ENCODE measurements around the gene PTAR1. TPM values are rescaled to one million over a fixed set of nuclear protein-coding genes. Genes with fewer than 3 reads are reported as not detected.

Gene PTAR1
- total RNA-seq, 2 experiments from 2014 or later: 35.2 to 37.1 TPM

GRCh38 chr9:69750085-69750484 is 9.7 kb downstream of the PTAR1 start:
- peaks cover 44% of the 10 kb centered on the region for H3K4me1 Mint-ChIP-seq
- no peak for ATAC-seq
- intact Hi-C loops (cut with DNase I, micrococcal nuclease): loop anchor here in 1 of 2 experiments (10.0 kb wide), 1 partner anchor 715 kb away; the partner anchor contains the start of gene FXN
- ChIA-PET CTCF (interaction anchor here (1.5 kb wide), 1 partner anchor 15 kb away, joined by 4 read pairs; no protein-coding TSS in a partner anchor), POLR2A (no interaction called here)
- H3K27me3 Mint-ChIP-seq: no peaks in the 10 kb centered on the region
- peaks cover 32% of the 10 kb centered on the region for H3K36me3 Mint-ChIP-seq (ENCODE audit: low read depth)
- DNase-seq: no peak
- no peak overlapping the region for H3K27ac Mint-ChIP-seq
- H3K9me3 Mint-ChIP-seq (ENCODE audit: low read depth): no peaks in the 10 kb centered on the region
- no peak overlapping the region for H3K4me3 Mint-ChIP-seq

GRCh38 chr9:69748304-69748703 is 11.5 kb downstream of the PTAR1 start:
- intact Hi-C loops (cut with DNase I, micrococcal nuclease): no loop called here
- peaks cover 45% of the 10 kb centered on the region for H3K4me1 Mint-ChIP-seq
- H3K27ac Mint-ChIP-seq: no peak overlapping the region
- peaks cover 33% of the 10 kb centered on the region for H3K36me3 Mint-ChIP-seq (ENCODE audit: low read depth)
- ATAC-seq (no peak), DNase-seq (no peak)
- POLR2A ChIA-PET: no interaction called here
- H3K27me3 Mint-ChIP-seq: no peaks in the 10 kb centered on the region
- no peaks in the 10 kb centered on the region for H3K9me3 Mint-ChIP-seq (ENCODE audit: low read depth)
- no peak overlapping the region for H3K4me3 Mint-ChIP-seq
- CTCF ChIA-PET: interaction anchor here (0.6 to 1.6 kb wide), 2 partner anchors 11 to 523 kb away, joined by 3 to 5 read pairs; no protein-coding TSS in a partner anchor

- ChIA-PET CTCF (interaction anchor here (1.6 kb wide), 1 partner anchor 12 kb away, joined by 5 read pairs; no protein-coding TSS in a partner anchor), POLR2A (no interaction called here)
- Mint-ChIP-seq H3K9me3 (ENCODE audit: low read depth) (no peaks in the 10 kb centered on the region), H3K4me1 (peaks cover 41% of the 10 kb centered on the region), H3K27me3 (no peaks in the 10 kb centered on the region), H3K27ac (no peak overlapping the region), H3K4me3 (no peak overlapping the region), H3K36me3 (ENCODE audit: low read depth) (peaks cover 33% of the 10 kb centered on the region)
- DNase-seq (no peak), ATAC-seq (no peak)
- intact Hi-C loops (cut with DNase I, micrococcal nuclease): no loop called here
Measured at GRCh38 chr9:69746859-69747560, 12.8 kb downstream of the PTAR1 start.

DNA sequence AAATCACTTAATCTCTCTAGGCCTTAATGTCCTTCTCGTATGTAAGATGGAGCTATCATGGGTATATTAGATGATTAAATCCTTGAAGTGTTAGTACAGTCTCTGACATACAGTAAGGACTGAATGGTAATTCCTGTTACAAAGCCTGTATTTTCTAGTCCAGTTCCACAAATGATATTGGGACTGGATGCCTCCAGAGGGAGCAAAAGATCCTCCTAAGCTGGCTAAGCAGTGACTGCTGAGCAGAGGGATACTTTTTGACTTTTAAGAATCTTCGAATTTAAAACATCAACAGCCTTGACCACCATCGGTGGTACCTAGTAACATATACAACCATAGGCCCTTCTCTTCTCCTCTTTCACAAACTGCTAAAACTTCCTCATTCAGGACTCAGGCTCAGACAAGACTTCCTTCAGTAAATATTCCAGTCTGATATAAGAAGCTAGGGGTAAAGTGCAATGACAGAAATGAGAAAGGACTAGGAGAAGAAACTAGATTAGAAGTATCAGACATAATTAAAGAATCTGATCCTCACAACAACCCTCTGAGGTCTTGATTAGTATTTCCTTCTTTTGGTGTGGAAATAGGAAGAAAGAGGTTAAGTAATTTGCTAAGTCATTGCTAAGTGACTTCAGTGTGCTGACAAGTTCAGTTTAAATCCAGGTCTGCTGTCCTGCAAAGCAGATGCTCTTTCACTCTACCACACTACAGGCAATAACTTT is 13.9 kb downstream of the PTAR1 start:
- intact Hi-C loops (cut with DNase I, micrococcal nuclease): no loop called here
- Mint-ChIP-seq H3K36me3 (ENCODE audit: low read depth) (peaks cover 40% of the 10 kb centered on the region), H3K27me3 (no peaks in the 10 kb centered on the region), H3K9me3 (ENCODE audit: low read depth) (no peaks in the 10 kb centered on the region), H3K4me3 (no peak overlapping the region), H3K4me1 (peaks cover 39% of the 10 kb centered on the region), H3K27ac (peak overlapping the region; percentile 26)
- ChIA-PET POLR2A (no interaction called here), CTCF (interaction anchor here (1.1 to 1.7 kb wide), 2 partner anchors 8 to 132 kb away, joined by 3 to 4 read pairs; no protein-coding TSS in a partner anchor)
- ATAC-seq (no peak), DNase-seq (no peak)

GRCh38 chr9:69744688-69745380 is 15.0 kb downstream of the PTAR1 start:
- ChIA-PET CTCF (interaction anchor here (1.1 to 1.7 kb wide), 2 partner anchors 9 to 133 kb away, joined by 3 to 4 read pairs; no protein-coding TSS in a partner anchor), POLR2A (interaction anchor here (0.7 kb wide), 1 partner anchor 13 kb away, joined by 7 read pairs; no protein-coding TSS in a partner anchor)
- ATAC-seq: no peak
- Mint-ChIP-seq H3K9me3 (ENCODE audit: low read depth) (no peaks in the 10 kb centered on the region), H3K27ac (peak overlapping the region; percentile 8), H3K4me1 (peaks cover 37% of the 10 kb centered on the region), H3K36me3 (ENCODE audit: low read depth) (peaks cover 39% of the 10 kb centered on the region), H3K27me3 (no peaks in the 10 kb centered on the region), H3K4me3 (no peak overlapping the region)
- intact Hi-C loops (cut with DNase I, micrococcal nuclease): no loop called here
- no peak for DNase-seq

GRCh38 chr9:69743930-69744329 is 15.9 kb downstream of the PTAR1 start:
- Mint-ChIP-seq H3K9me3 (ENCODE audit: low read depth) (no peaks in the 10 kb centered on the region), H3K4me3 (no peak overlapping the region), H3K36me3 (ENCODE audit: low read depth) (peaks cover 35% of the 10 kb centered on the region), H3K27me3 (no peaks in the 10 kb centered on the region), H3K4me1 (peaks cover 36% of the 10 kb centered on the region), H3K27ac (no peak overlapping the region)
- CTCF ChIA-PET: interaction anchor here (0.5 to 0.8 kb wide), 3 partner anchors 14 to 159 kb away, joined by 3 to 5 read pairs (median 3); no protein-coding TSS in a partner anchor
- intact Hi-C loops (cut with DNase I, micrococcal nuclease): no loop called here
- POLR2A ChIA-PET: interaction anchor here (0.7 kb wide), 1 partner anchor 12 kb away, joined by 7 read pairs; no protein-coding TSS in a partner anchor
- ATAC-seq (no peak), DNase-seq (no peak)

DNA sequence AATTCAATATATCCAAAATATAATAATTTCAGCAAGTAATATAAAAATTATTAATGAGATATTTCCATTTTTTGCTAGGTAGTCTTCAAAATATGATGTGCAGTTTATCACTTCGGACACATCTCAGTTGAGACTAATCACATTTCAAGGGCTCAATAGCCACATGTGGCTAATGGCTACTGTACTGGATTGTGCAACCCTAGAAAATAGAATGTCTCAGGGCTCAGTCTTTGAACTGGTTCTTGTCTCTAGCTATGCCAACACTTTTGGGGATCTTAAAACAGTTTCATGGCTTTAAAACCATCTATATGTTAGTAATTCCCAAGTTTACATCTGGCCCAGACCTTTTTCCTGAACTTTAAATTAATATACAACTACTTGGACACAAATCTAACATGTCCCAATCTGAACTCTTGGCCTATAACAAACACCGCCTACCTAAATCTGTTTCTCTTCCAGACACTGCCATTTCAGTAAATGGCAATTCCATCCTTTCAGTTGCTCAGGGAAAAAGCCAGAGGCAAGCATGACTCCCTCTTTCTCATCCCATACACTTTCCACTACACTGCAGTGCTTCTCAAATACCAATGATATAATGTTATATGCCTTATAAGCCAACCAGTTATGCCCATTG is 18.8 kb downstream of the PTAR1 start:
- ChIA-PET CTCF (interaction anchor here (0.6 kb wide), 1 partner anchor 27 kb away, joined by 3 read pairs; no protein-coding TSS in a partner anchor), POLR2A (no interaction called here)
- Mint-ChIP-seq H3K4me3 (no peak overlapping the region), H3K27me3 (no peaks in the 10 kb centered on the region), H3K27ac (no peak overlapping the region), H3K4me1 (peaks cover 21% of the 10 kb centered on the region), H3K36me3 (ENCODE audit: low read depth) (peaks cover 34% of the 10 kb centered on the region), H3K9me3 (ENCODE audit: low read depth) (no peaks in the 10 kb centered on the region)
- no peak for ATAC-seq
- intact Hi-C loops (cut with DNase I, micrococcal nuclease): no loop called here
- no peak for DNase-seq

DNA sequence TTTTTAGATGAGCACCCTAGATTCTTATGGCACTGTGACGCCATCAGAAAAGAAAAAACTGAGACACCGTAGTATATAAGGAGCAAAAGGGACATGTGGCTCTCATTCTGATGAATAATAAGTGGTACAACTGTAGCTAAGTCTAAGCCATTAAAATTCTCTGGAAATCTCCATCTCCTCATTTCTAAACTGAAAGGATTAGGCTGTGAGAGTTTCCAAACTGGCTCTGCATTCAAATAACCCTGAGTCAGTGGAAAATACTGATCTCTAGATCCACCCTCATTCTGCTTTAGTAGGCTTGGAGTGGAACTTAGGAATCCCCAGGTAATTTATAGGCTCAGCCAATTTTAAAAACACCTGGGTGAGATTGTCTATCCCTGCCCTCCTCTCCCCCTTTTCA is 28.5 kb downstream of the PTAR1 start:
- H3K4me3 Mint-ChIP-seq: no peak overlapping the region
- peak overlapping the region; percentile 37 for H3K27ac Mint-ChIP-seq
- H3K9me3 Mint-ChIP-seq (ENCODE audit: low read depth): no peaks in the 10 kb centered on the region
- DNase-seq (no peak), ATAC-seq (peak; percentile 88)
- POLR2A ChIA-PET: no interaction called here
- CTCF ChIA-PET: interaction anchor here (0.6 kb wide), 1 partner anchor 160 kb away, joined by 3 read pairs; no protein-coding TSS in a partner anchor
- peaks cover 23% of the 10 kb centered on the region for H3K4me1 Mint-ChIP-seq
- intact Hi-C loops (cut with DNase I, micrococcal nuclease): no loop called here
- peaks cover 42% of the 10 kb centered on the region for H3K36me3 Mint-ChIP-seq (ENCODE audit: low read depth)
- H3K27me3 Mint-ChIP-seq: no peaks in the 10 kb centered on the region

GRCh38 chr9:69719983-69720382 is 39.8 kb downstream of the PTAR1 start:
- ATAC-seq (no peak), DNase-seq (no peak)
- Mint-ChIP-seq H3K4me3 (no peak overlapping the region), H3K9me3 (ENCODE audit: low read depth) (no peaks in the 10 kb centered on the region), H3K4me1 (no peaks in the 10 kb centered on the region), H3K36me3 (ENCODE audit: low read depth) (peaks cover 54% of the 10 kb centered on the region), H3K27ac (no peak overlapping the region), H3K27me3 (no peaks in the 10 kb centered on the region)
- CTCF ChIA-PET: no interaction called here
- intact Hi-C loops (cut with DNase I, micrococcal nuclease): no loop called here
- POLR2A ChIA-PET: no interaction called here

- CTCF ChIA-PET: no interaction called here
Measured at GRCh38 chr9:69719367-69719766, 40.4 kb downstream of the PTAR1 start.

GRCh38 chr9:69718218-69718617 is 41.6 kb downstream of the PTAR1 start:
- Mint-ChIP-seq H3K4me3 (no peak overlapping the region), H3K4me1 (no peaks in the 10 kb centered on the region), H3K27me3 (no peaks in the 10 kb centered on the region), H3K27ac (no peak overlapping the region), H3K36me3 (ENCODE audit: low read depth) (peaks cover 49% of the 10 kb centered on the region), H3K9me3 (ENCODE audit: low read depth) (no peaks in the 10 kb centered on the region)
- CTCF ChIA-PET: no interaction called here
- POLR2A ChIA-PET: no interaction called here
- DNase-seq: no peak
- ATAC-seq: no peak
- intact Hi-C loops (cut with DNase I, micrococcal nuclease): no loop called here

More at GRCh38 chr9:69719367-69719766, 40.4 kb downstream of the PTAR1 start:
- no peaks in the 10 kb centered on the region for H3K9me3 Mint-ChIP-seq (ENCODE audit: low read depth)
- POLR2A ChIA-PET: no interaction called here
- H3K4me3 Mint-ChIP-seq: no peak overlapping the region
- no peak for DNase-seq
- no peak overlapping the region for H3K27ac Mint-ChIP-seq
- no peaks in the 10 kb centered on the region for H3K4me1 Mint-ChIP-seq
- H3K36me3 Mint-ChIP-seq (ENCODE audit: low read depth): peaks cover 55% of the 10 kb centered on the region
- H3K27me3 Mint-ChIP-seq: no peaks in the 10 kb centered on the region
- ATAC-seq: no peak
- intact Hi-C loops (cut with DNase I, micrococcal nuclease): no loop called here
